HepG2 (cell line): ENCODE data around the gene SEH1L. TPM values are rescaled to one million over a fixed set of nuclear protein-coding genes. Genes with fewer than 3 reads are reported as not detected.

Experiments
- ADNP ChIP-seq: sonication (generic); formaldehyde crosslinking; IDR thresholded peaks from 2 replicates; pipeline ENCODE4 v1.4.0; 2020; ENCODE audit warnings: missing genetic modification reagents
- TSC22D2 ChIP-seq: sonication (generic); formaldehyde crosslinking; IDR thresholded peaks from 2 replicates; pipeline ENCODE4 v1.5.1; 2020; ENCODE audit warnings: missing genetic modification reagents, mild to moderate bottlenecking, borderline replicate concordance
- U2AF1 ChIP-seq: fragments of 200-400 bp; formaldehyde crosslinking; optimal IDR thresholded peaks from 2 replicates; pipeline ENCODE3; 2017; ENCODE audit warnings: mild to moderate bottlenecking, low read depth, low read length
- ZKSCAN5 ChIP-seq: sonication (generic); formaldehyde crosslinking; IDR thresholded peaks from 2 replicates; pipeline ENCODE4 v1.5.1; 2020; ENCODE audit warnings: mild to moderate bottlenecking, missing genetic modification reagents
- ZNF281 ChIP-seq: sonication (generic); formaldehyde crosslinking; IDR thresholded peaks from 2 replicates; pipeline ENCODE4 v1.4.0; 2020; ENCODE audit warnings: missing genetic modification reagents, borderline replicate concordance
- ZNF335 ChIP-seq: sonication (generic); formaldehyde crosslinking; IDR thresholded peaks from 2 replicates; pipeline ENCODE4 v1.4.0; 2020; ENCODE audit warnings: missing genetic modification reagents
- ZNF34 ChIP-seq: sonication (generic); formaldehyde crosslinking; IDR thresholded peaks from 2 replicates; pipeline ENCODE4 v1.4.0; 2020; ENCODE audit warnings: mild to moderate bottlenecking, missing genetic modification reagents, borderline replicate concordance
- polyA plus RNA-seq, 8 experiments: library from polyadenylated mRNA; depleted of rRNA in 3 of 8; stranded (reverse) in 7 of 8; unstranded in 1 of 8; fragments of >200 nt; fragmentation: Illumina TruSeq in 4 of 8; extraction: Trizol in 4 of 8; gene quantifications; 2 replicates each; pipeline versions ENCODE4 v1.2.1 to v1.2.3, GENCODE V29; 2011 to 2016; ENCODE audit warnings: low read depth in 4 of 8, missing spikeins in 1 of 8, mixed read lengths in 1 of 8; ENCODE audit not compliant: insufficient read depth in 1 of 8
- total RNA-seq, 5 experiments: library from RNA; depleted of rRNA; stranded (reverse); fragments of >200 nt; fragmentation: Illumina TruSeq; extraction: Trizol; gene quantifications; 2 replicates each; pipeline ENCODE4 v1.2.3, GENCODE V29; 2016; ENCODE audit warnings: low read depth in 1 of 5
- TF ChIP-seq, protein P1 (sequence below): sonication (generic); formaldehyde crosslinking; IDR thresholded peaks from 2 replicates; pipeline ENCODE4 v1.9.0; 2022; ENCODE audit warnings: low read depth, missing genetic modification reagents
- TF ChIP-seq, protein P2 (sequence below): sonication (generic); formaldehyde crosslinking; IDR thresholded peaks from 2 replicates; pipeline ENCODE4 v1.4.0; 2020; ENCODE audit warnings: missing genetic modification reagents

SEH1L gene
- total and polyA plus RNA-seq, 2 of the 13 experiments (the other 11 are each of a cell fraction or from before 2014, with no cell fraction given), result 59.6 to 63.5 TPM

DNA sequence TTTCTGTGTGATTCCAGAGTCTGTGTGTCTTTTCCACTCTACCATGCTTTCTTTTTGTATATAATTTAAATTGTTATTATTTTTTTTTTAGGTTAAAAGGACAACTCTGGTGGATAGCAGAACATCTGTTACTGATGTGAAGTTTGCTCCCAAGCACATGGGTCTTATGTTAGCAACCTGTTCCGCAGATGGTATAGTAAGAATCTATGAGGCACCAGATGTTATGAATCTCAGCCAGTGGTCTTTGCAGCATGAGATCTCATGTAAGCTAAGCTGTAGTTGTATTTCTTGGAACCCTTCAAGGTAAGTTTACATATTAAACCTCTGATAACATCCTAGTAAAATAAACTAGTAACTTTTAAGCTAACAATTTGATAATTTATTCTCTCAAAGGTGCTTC lies 15.3 kb downstream of the SEH1L start (continued):
- no peak for TF ChIP-seq ZNF281
- TF ChIP-seq ZKSCAN5 (CRISPR knock-in tag), result no peak
- no peak for TF ChIP-seq ZNF34 (CRISPR knock-in tag)
- TF ChIP-seq ZNF335 (CRISPR knock-in tag), result no peak
- no peak for TF ChIP-seq ADNP
- TF ChIP-seq, protein P1, sequence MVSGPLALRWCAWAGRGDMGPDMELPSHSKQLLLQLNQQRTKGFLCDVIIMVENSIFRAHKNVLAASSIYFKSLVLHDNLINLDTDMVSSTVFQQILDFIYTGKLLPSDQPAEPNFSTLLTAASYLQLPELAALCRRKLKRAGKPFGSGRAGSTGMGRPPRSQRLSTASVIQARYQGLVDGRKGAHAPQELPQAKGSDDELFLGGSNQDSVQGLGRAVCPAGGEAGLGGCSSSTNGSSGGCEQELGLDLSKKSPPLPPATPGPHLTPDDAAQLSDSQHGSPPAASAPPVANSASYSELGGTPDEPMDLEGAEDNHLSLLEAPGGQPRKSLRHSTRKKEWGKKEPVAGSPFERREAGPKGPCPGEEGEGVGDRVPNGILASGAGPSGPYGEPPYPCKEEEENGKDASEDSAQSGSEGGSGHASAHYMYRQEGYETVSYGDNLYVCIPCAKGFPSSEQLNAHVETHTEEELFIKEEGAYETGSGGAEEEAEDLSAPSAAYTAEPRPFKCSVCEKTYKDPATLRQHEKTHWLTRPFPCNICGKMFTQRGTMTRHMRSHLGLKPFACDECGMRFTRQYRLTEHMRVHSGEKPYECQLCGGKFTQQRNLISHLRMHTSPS (CRISPR knock-in tag), result no peak
- TF ChIP-seq U2AF1, result no peak
- no peak for TF ChIP-seq TSC22D2
- TF ChIP-seq, protein P2, sequence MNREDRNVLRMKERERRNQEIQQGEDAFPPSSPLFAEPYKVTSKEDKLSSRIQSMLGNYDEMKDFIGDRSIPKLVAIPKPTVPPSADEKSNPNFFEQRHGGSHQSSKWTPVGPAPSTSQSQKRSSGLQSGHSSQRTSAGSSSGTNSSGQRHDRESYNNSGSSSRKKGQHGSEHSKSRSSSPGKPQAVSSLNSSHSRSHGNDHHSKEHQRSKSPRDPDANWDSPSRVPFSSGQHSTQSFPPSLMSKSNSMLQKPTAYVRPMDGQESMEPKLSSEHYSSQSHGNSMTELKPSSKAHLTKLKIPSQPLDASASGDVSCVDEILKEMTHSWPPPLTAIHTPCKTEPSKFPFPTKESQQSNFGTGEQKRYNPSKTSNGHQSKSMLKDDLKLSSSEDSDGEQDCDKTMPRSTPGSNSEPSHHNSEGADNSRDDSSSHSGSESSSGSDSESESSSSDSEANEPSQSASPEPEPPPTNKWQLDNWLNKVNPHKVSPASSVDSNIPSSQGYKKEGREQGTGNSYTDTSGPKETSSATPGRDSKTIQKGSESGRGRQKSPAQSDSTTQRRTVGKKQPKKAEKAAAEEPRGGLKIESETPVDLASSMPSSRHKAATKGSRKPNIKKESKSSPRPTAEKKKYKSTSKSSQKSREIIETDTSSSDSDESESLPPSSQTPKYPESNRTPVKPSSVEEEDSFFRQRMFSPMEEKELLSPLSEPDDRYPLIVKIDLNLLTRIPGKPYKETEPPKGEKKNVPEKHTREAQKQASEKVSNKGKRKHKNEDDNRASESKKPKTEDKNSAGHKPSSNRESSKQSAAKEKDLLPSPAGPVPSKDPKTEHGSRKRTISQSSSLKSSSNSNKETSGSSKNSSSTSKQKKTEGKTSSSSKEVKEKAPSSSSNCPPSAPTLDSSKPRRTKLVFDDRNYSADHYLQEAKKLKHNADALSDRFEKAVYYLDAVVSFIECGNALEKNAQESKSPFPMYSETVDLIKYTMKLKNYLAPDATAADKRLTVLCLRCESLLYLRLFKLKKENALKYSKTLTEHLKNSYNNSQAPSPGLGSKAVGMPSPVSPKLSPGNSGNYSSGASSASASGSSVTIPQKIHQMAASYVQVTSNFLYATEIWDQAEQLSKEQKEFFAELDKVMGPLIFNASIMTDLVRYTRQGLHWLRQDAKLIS (CRISPR knock-in tag), result no peak
